ENCODE data around the gene TREM1.

DNA sequence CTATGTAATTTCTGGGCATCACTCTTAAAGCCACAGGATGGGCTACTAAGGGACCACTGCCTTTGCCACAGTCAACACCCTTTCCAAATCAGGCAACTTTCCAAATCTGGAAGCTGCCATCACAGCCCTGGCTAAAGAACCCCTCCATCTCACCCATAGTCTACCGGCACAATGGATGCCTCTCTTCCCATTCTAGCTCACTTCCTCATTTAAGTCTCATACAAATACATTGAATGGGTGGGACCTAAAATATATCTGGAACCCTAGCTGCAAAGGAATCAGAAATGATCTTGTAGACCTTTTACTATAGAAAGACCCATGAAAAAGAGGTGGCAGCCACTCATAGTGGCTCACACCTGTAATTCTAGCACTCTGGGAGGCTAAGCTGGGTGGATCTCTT lies 61.7 kb downstream of the TREM1 start:
- TF ChIP-seq, protein P1, sequence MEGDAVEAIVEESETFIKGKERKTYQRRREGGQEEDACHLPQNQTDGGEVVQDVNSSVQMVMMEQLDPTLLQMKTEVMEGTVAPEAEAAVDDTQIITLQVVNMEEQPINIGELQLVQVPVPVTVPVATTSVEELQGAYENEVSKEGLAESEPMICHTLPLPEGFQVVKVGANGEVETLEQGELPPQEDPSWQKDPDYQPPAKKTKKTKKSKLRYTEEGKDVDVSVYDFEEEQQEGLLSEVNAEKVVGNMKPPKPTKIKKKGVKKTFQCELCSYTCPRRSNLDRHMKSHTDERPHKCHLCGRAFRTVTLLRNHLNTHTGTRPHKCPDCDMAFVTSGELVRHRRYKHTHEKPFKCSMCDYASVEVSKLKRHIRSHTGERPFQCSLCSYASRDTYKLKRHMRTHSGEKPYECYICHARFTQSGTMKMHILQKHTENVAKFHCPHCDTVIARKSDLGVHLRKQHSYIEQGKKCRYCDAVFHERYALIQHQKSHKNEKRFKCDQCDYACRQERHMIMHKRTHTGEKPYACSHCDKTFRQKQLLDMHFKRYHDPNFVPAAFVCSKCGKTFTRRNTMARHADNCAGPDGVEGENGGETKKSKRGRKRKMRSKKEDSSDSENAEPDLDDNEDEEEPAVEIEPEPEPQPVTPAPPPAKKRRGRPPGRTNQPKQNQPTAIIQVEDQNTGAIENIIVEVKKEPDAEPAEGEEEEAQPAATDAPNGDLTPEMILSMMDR (conservative IDR thresholded peaks at IDR 0.05): no peak
- TF ChIP-seq ZFX (IDR thresholded peaks at IDR 0.05): no peak
